K562 (cell line): Measurements from ENCODE around the gene ARMC7. TPM values are rescaled to one million over a fixed set of nuclear protein-coding genes. Genes with fewer than 3 reads are reported as not detected.

ENCODE experiments used
- DMBX1 ChIP-seq: fragments of 250-450 bp; sonication (Bioruptor Pico); IDR thresholded peaks from 2 replicates; pipeline ENCODE4 v1.8.0; 2022; ENCODE audit warnings: inconsistent platforms, mild to moderate bottlenecking, moderate library complexity, borderline replicate concordance
- HCFC1 ChIP-seq: IDR thresholded peaks from 2 replicates; pipeline ENCODE4 v1.6.1; 2012; ENCODE audit warnings: low read depth, low read length, improper control_type of control experiment
- MYBL2 ChIP-seq, 2 experiments: fragments of 450-650 bp in 1 of 2; sonication (generic) in 1 of 2; formaldehyde crosslinking in 1 of 2; IDR thresholded peaks; 2 replicates each; pipeline versions ENCODE4 v1.6.1 to v1.8.1; 2017 to 2022; ENCODE audit warnings: borderline replicate concordance in 1 of 2, inconsistent platforms in 1 of 2, low read depth in 1 of 2, mild to moderate bottlenecking in 1 of 2, missing genetic modification reagents in 1 of 2, moderate library complexity in 1 of 2
- PCBP1 ChIP-seq: fragments of 200-400 bp; formaldehyde crosslinking; IDR thresholded peaks from 2 replicates; pipeline ENCODE4 v1.6.1; 2018; ENCODE audit warnings: mild to moderate bottlenecking, low read depth, low read length; ENCODE audit not compliant: poor library complexity, severe bottlenecking
- POLR2G ChIP-seq: fragments of 200-400 bp; formaldehyde crosslinking; IDR thresholded peaks from 2 replicates; pipeline ENCODE4 v1.6.1; 2017; ENCODE audit warnings: low read depth, mild to moderate bottlenecking, antibody characterized with exemption, low read length, moderate library complexity
- RAD51 ChIP-seq: fragments of 450-650 bp; IDR thresholded peaks from 2 replicates; pipeline ENCODE4 v1.7.1; 2016; ENCODE audit warnings: low read depth, mild to moderate bottlenecking, borderline replicate concordance
- SIRT6 ChIP-seq: IDR thresholded peaks from one replicate; pipeline ENCODE4 v1.6.1; 2012; ENCODE audit warnings: low read depth, mild to moderate bottlenecking, control low read depth, inconsistent platforms, low read length, moderate library complexity
- SRSF7 ChIP-seq: fragments of 200-400 bp; formaldehyde crosslinking; optimal IDR thresholded peaks from 2 replicates; pipeline ENCODE3; 2017; ENCODE audit warnings: mild to moderate bottlenecking, low read depth, low read length
- STAT5A ChIP-seq: IDR thresholded peaks from 2 replicates; pipeline ENCODE4 v1.6.1; 2012; ENCODE audit warnings: low read length, inconsistent platforms, borderline replicate concordance
- ZBTB8A ChIP-seq: fragments of 450-650 bp; IDR thresholded peaks from 2 replicates; pipeline ENCODE4 v1.6.1; 2018; ENCODE audit warnings: mild to moderate bottlenecking, moderate library complexity; ENCODE audit not compliant: partially characterized antibody
- ZFX ChIP-seq: sonication (generic); formaldehyde crosslinking; IDR thresholded peaks from 2 replicates; pipeline ENCODE4 v1.8.0; 2022; ENCODE audit warnings: mild to moderate bottlenecking, missing genetic modification reagents, moderate library complexity
- ZKSCAN3 ChIP-seq: fragments of 250-450 bp; sonication (Bioruptor Pico); IDR thresholded peaks from 2 replicates; pipeline ENCODE4 v1.4.0; 2020
- polyA plus RNA-seq, 8 experiments: library from polyadenylated mRNA; depleted of rRNA in 4 of 8; stranded (reverse) in 5 of 8; unstranded in 3 of 8; fragments of >200 nt; fragmentation: Nextera tagmentation in 2 of 8; fragmentation: Illumina TruSeq in 1 of 8; extraction: Ambion mirVana in 2 of 8; extraction: Trizol in 1 of 8; gene quantifications; 2 replicates each; pipeline versions ENCODE4 v1.2.1 to v1.2.3, GENCODE V29; 2011 to 2014; ENCODE audit warnings: inconsistent platforms in 1 of 8, missing spikeins in 1 of 8
- total RNA-seq, 7 experiments: library from RNA; depleted of rRNA in 6 of 7; stranded (reverse); fragments of >200 nt in 6 of 7; fragmentation: Illumina TruSeq in 2 of 7; extraction: Trizol in 2 of 7; gene quantifications; 2 replicates each; pipeline versions ENCODE4 v1.2.1 to v1.2.3, GENCODE V29; 2011 to 2021; ENCODE audit warnings: low replicate concordance in 1 of 7
- TF ChIP-seq, protein P1 (sequence below), 2 experiments: fragments of 150-350 bp in 1 of 2; IDR thresholded peaks; 2 replicates each; pipeline ENCODE4 v1.6.1; 2012 to 2016; ENCODE audit warnings: low read depth in 2 of 2, low read length in 2 of 2, mild to moderate bottlenecking in 1 of 2, moderate library complexity in 1 of 2
- TF ChIP-seq, protein P2 (sequence below): fragments of 250-450 bp; sonication (Bioruptor Pico); IDR thresholded peaks from 2 replicates; pipeline ENCODE4 v1.4.0; 2020; ENCODE audit warnings: mild to moderate bottlenecking, moderate library complexity
- TF ChIP-seq, protein P3 (sequence below): fragments of 150-350 bp; IDR thresholded peaks from 2 replicates; pipeline ENCODE4 v1.6.1; 2014; ENCODE audit warnings: low read depth, mild to moderate bottlenecking, low read length, borderline replicate concordance
- TF ChIP-seq, protein P4 (sequence below): fragments of 450-650 bp; IDR thresholded peaks from 2 replicates; pipeline ENCODE4 v1.6.1; 2016; ENCODE audit warnings: borderline replicate concordance

Gene ARMC7
- total and polyA plus RNA-seq, 9 of the 15 experiments (the other 6 are each of a cell fraction or from before 2014, with no cell fraction given): 1.4 to 15.2 (median 5.9) TPM

DNA sequence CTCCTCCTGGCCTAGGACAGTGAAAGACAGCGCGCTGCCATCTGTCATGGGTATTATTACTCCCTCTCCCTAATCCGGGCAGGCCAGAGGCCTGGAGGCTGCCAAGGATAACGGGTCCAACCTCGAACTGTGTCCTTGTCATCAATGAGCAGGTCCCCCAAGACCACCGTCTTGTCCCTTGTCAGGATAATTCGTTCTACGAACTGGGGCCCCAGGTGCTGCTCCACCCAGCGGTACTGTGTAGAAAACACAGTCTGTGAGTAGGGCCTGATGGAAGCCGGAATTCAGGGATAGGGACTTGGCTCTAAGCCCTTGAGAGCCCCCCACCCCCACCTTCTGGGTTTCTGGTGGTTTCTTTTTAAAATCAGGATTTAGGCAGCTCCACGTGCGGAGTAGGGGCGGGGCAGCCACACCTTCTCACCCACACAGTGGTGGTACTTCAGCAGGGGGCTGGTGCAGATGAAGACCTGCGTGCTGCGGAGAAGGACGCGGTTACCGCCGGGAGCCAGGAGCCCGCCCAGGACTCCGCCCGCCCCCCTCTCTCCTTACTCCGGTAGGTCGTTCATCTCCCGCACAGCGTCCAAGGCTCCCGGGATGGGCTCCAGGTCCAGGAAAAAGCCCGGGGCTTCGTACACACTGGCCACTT, 21.0 kb downstream of the ARMC7 start (continued):
- TF ChIP-seq POLR2G (no peak), ZFX (no peak), ZKSCAN3 (CRISPR knock-in tag) (no peak), PCBP1 (no peak), SRSF7 (no peak), DMBX1 (CRISPR knock-in tag) (no peak), RAD51 (no peak), MYBL2 (IDR thresholded peaks at IDR 0.05; ENCODE audit: low read depth) (no peak), MYBL2 (CRISPR knock-in tag; IDR thresholded peaks at IDR 0.05; ENCODE audit: borderline replicate concordance) (no peak), STAT5A (no peak), ZBTB8A (no peak), SIRT6 (no peak), HCFC1 (no peak)
- TF ChIP-seq, protein P1, sequence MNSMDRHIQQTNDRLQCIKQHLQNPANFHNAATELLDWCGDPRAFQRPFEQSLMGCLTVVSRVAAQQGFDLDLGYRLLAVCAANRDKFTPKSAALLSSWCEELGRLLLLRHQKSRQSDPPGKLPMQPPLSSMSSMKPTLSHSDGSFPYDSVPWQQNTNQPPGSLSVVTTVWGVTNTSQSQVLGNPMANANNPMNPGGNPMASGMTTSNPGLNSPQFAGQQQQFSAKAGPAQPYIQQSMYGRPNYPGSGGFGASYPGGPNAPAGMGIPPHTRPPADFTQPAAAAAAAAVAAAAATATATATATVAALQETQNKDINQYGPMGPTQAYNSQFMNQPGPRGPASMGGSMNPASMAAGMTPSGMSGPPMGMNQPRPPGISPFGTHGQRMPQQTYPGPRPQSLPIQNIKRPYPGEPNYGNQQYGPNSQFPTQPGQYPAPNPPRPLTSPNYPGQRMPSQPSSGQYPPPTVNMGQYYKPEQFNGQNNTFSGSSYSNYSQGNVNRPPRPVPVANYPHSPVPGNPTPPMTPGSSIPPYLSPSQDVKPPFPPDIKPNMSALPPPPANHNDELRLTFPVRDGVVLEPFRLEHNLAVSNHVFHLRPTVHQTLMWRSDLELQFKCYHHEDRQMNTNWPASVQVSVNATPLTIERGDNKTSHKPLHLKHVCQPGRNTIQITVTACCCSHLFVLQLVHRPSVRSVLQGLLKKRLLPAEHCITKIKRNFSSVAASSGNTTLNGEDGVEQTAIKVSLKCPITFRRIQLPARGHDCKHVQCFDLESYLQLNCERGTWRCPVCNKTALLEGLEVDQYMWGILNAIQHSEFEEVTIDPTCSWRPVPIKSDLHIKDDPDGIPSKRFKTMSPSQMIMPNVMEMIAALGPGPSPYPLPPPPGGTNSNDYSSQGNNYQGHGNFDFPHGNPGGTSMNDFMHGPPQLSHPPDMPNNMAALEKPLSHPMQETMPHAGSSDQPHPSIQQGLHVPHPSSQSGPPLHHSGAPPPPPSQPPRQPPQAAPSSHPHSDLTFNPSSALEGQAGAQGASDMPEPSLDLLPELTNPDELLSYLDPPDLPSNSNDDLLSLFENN (IDR thresholded peaks at IDR 0.05; ENCODE audit: low read depth in 2 of 2, low read length in 2 of 2): 0 out of 4 replicates have a peak, but pooled peaks of 1 of the 2 experiments have one; percentile 14
- TF ChIP-seq, protein P2, sequence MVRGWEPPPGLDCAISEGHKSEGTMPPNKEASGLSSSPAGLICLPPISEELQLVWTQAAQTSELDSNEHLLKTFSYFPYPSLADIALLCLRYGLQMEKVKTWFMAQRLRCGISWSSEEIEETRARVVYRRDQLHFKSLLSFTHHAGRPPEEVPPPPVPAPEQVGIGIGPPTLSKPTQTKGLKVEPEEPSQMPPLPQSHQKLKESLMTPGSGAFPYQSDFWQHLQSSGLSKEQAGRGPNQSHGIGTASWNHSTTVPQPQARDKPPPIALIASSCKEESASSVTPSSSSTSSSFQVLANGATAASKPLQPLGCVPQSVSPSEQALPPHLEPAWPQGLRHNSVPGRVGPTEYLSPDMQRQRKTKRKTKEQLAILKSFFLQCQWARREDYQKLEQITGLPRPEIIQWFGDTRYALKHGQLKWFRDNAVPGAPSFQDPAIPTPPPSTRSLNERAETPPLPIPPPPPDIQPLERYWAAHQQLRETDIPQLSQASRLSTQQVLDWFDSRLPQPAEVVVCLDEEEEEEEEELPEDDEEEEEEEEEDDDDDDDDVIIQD (CRISPR knock-in tag): no peak
- TF ChIP-seq, protein P3, sequence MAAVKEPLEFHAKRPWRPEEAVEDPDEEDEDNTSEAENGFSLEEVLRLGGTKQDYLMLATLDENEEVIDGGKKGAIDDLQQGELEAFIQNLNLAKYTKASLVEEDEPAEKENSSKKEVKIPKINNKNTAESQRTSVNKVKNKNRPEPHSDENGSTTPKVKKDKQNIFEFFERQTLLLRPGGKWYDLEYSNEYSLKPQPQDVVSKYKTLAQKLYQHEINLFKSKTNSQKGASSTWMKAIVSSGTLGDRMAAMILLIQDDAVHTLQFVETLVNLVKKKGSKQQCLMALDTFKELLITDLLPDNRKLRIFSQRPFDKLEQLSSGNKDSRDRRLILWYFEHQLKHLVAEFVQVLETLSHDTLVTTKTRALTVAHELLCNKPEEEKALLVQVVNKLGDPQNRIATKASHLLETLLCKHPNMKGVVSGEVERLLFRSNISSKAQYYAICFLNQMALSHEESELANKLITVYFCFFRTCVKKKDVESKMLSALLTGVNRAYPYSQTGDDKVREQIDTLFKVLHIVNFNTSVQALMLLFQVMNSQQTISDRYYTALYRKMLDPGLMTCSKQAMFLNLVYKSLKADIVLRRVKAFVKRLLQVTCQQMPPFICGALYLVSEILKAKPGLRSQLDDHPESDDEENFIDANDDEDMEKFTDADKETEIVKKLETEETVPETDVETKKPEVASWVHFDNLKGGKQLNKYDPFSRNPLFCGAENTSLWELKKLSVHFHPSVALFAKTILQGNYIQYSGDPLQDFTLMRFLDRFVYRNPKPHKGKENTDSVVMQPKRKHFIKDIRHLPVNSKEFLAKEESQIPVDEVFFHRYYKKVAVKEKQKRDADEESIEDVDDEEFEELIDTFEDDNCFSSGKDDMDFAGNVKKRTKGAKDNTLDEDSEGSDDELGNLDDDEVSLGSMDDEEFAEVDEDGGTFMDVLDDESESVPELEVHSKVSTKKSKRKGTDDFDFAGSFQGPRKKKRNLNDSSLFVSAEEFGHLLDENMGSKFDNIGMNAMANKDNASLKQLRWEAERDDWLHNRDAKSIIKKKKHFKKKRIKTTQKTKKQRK: no peak
- TF ChIP-seq, protein P4, sequence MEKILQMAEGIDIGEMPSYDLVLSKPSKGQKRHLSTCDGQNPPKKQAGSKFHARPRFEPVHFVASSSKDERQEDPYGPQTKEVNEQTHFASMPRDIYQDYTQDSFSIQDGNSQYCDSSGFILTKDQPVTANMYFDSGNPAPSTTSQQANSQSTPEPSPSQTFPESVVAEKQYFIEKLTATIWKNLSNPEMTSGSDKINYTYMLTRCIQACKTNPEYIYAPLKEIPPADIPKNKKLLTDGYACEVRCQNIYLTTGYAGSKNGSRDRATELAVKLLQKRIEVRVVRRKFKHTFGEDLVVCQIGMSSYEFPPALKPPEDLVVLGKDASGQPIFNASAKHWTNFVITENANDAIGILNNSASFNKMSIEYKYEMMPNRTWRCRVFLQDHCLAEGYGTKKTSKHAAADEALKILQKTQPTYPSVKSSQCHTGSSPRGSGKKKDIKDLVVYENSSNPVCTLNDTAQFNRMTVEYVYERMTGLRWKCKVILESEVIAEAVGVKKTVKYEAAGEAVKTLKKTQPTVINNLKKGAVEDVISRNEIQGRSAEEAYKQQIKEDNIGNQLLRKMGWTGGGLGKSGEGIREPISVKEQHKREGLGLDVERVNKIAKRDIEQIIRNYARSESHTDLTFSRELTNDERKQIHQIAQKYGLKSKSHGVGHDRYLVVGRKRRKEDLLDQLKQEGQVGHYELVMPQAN: no peak; the same call in 1 of the 2 replicates
